ENCODE results near the gene SLAMF1.

DNA sequence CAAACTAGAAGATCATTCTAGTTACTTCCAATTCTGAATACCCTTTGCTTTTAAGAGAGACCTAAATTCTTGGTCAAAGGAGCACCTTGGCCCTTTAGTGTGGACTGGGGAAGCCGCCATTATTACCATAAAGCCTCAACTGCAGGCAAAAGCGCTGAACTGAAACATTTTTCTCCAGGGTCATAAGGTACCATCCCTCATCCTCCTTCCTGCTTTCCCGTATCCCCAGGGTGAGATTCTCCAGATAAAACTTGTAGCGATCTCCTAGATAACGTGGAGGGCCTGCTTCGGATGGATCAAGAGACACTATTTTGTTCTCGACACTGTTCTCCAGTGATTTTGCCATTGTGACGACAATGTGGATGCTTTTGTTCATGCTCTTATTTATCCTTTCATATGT, 9.8 kb downstream of the SLAMF1 start:
- TF ChIP-seq, protein P1, sequence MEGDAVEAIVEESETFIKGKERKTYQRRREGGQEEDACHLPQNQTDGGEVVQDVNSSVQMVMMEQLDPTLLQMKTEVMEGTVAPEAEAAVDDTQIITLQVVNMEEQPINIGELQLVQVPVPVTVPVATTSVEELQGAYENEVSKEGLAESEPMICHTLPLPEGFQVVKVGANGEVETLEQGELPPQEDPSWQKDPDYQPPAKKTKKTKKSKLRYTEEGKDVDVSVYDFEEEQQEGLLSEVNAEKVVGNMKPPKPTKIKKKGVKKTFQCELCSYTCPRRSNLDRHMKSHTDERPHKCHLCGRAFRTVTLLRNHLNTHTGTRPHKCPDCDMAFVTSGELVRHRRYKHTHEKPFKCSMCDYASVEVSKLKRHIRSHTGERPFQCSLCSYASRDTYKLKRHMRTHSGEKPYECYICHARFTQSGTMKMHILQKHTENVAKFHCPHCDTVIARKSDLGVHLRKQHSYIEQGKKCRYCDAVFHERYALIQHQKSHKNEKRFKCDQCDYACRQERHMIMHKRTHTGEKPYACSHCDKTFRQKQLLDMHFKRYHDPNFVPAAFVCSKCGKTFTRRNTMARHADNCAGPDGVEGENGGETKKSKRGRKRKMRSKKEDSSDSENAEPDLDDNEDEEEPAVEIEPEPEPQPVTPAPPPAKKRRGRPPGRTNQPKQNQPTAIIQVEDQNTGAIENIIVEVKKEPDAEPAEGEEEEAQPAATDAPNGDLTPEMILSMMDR (IDR thresholded peaks at IDR 0.05), result no peak
- no peak for TF ChIP-seq POLR2A (IDR thresholded peaks at IDR 0.05)
- no peak for TF ChIP-seq POLR2AphosphoS5 (IDR thresholded peaks at IDR 0.05; ENCODE audit: insufficient read depth in 1 of 2, low read depth in 1 of 2)

All from vagina (tissue), 2 donors.